ENCODE measurements around the gene STEAP4.
"Not testable (repeated sequence)": the region's sequence is repeated elsewhere in the genome, so short reads cannot be mapped to it uniquely, and the experiment has no call there.

STEAP4 gene

GRCh38 chr7:88289564-88290025 is 17.1 kb downstream of the STEAP4 start:
- no peak overlapping the region for H3K4me3 ChIP-seq (ENCODE audit: low read depth, low read length)
- peak; percentile 44 for DNase-seq (ENCODE audit: low read depth, low spot score)
- in situ Hi-C loops (cut with HindIII; ENCODE audit: low sequenced_read_pairs): no loop called here
- TF ChIP-seq, protein P1, sequence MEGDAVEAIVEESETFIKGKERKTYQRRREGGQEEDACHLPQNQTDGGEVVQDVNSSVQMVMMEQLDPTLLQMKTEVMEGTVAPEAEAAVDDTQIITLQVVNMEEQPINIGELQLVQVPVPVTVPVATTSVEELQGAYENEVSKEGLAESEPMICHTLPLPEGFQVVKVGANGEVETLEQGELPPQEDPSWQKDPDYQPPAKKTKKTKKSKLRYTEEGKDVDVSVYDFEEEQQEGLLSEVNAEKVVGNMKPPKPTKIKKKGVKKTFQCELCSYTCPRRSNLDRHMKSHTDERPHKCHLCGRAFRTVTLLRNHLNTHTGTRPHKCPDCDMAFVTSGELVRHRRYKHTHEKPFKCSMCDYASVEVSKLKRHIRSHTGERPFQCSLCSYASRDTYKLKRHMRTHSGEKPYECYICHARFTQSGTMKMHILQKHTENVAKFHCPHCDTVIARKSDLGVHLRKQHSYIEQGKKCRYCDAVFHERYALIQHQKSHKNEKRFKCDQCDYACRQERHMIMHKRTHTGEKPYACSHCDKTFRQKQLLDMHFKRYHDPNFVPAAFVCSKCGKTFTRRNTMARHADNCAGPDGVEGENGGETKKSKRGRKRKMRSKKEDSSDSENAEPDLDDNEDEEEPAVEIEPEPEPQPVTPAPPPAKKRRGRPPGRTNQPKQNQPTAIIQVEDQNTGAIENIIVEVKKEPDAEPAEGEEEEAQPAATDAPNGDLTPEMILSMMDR (IDR thresholded peaks at IDR 0.05; ENCODE audit: low read depth, low read length): no peak

DNA sequence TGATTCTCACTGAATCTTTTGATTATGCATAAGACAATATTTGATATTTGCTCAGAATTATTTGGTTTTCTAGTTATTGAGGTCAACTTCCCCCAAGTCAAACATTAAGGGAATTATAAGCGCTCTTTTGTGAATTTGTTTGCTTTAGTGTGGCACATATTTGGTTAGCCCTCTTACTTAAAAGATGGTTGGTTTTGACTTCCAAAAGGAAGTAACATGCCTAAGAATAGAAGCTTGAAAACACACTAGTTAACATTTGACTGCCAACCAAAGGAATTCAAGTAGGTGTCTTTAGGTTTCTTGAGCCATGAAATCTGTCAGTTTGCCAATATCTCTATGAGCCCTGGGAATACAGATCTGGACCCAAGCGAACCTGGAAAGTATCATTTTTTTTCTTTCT is 24.9 kb downstream of the STEAP4 start:
- DNase-seq (ENCODE audit: low read depth, low spot score): no peak
- in situ Hi-C loops (cut with HindIII; ENCODE audit: low sequenced_read_pairs): no loop called here
- TF ChIP-seq, protein P1 (IDR thresholded peaks at IDR 0.05; ENCODE audit: low read depth, low read length): no peak
- no peak overlapping the region for H3K4me3 ChIP-seq (ENCODE audit: low read depth, low read length)

DNA sequence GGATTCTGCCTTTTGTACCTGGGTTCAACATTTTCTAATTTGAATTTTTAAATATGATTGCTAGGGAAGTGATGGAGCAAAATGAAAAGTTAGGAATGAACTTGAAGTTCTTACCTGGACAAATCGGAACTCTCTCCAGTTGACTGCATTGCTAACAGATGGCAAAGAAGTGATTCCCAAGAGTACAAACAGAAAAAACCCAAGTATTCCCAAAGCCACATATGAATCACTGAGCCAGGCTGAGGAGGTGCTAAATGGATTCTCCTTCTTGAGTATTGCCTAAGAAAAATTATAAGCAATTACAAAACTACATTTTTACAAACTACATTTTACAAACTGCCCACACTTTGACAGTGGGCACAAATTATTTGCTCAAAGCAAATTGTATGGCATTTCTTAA is 25.9 kb downstream of the STEAP4 start:
- TF ChIP-seq, protein P1 (IDR thresholded peaks at IDR 0.05; ENCODE audit: low read depth, low read length): no peak
- no peak overlapping the region for H3K4me3 ChIP-seq (ENCODE audit: low read depth, low read length)
- in situ Hi-C loops (cut with HindIII; ENCODE audit: low sequenced_read_pairs): no loop called here
- DNase-seq (ENCODE audit: low read depth, low spot score): no peak

GRCh38 chr7:88279323-88279722 is 27.4 kb downstream of the STEAP4 start:
- DNase-seq (ENCODE audit: low read depth, low spot score): no peak
- no peak overlapping the region for H3K4me3 ChIP-seq (ENCODE audit: low read depth, low read length)
- TF ChIP-seq, protein P1 (IDR thresholded peaks at IDR 0.05; ENCODE audit: low read depth, low read length): no peak
- in situ Hi-C loops (cut with HindIII; ENCODE audit: low sequenced_read_pairs): no loop called here

GRCh38 chr7:88278881-88279280 is 27.8 kb downstream of the STEAP4 start:
- in situ Hi-C loops (cut with HindIII; ENCODE audit: low sequenced_read_pairs): no loop called here
- no peak overlapping the region for H3K4me3 ChIP-seq (ENCODE audit: low read depth, low read length)
- DNase-seq (ENCODE audit: low read depth, low spot score): peak; percentile 13
- TF ChIP-seq, protein P1 (IDR thresholded peaks at IDR 0.05; ENCODE audit: low read depth, low read length): no peak

- TF ChIP-seq, protein P1 (IDR thresholded peaks at IDR 0.05; ENCODE audit: low read depth, low read length): no peak
- no peak for DNase-seq (ENCODE audit: low read depth, low spot score)
- in situ Hi-C loops (cut with HindIII; ENCODE audit: low sequenced_read_pairs): no loop called here
Measured at GRCh38 chr7:88276605-88277153, 30.0 kb downstream of the STEAP4 start.

DNA sequence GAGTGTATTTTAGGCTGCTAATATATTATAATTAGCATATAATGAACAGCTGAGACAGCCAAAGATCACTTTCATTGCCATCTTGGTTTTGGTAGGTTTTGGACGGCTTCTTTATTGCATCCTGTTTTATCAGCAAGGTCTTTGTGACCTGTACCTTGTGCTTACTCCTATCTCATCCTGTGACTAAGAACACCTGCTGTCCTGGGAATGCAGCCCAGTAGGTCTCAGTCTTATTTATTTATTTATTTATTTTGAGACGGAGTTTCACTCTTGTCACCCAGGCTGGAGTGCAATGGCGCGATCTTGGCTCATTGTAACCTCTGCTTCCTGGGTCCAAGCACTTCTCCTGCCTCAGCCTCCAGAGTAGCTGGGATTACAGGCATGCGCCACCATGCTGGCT is 31.8 kb downstream of the STEAP4 start:
- H3K4me3 ChIP-seq (ENCODE audit: low read depth, low read length); DNase-seq (ENCODE audit: low read depth, low spot score); in situ Hi-C loops (cut with HindIII; ENCODE audit: low sequenced_read_pairs): not testable (repeated sequence)

More at GRCh38 chr7:88276605-88277153, 30.0 kb downstream of the STEAP4 start:
- no peak overlapping the region for H3K4me3 ChIP-seq (ENCODE audit: low read depth, low read length)

Data from astrocyte of the spinal cord (primary cell).